ENCODE measurements around the gene PSPC1.
"Not testable (repeated sequence)": the region's sequence is repeated elsewhere in the genome, so short reads cannot be mapped to it uniquely, and the experiment has no call there.

PSPC1 gene

DNA sequence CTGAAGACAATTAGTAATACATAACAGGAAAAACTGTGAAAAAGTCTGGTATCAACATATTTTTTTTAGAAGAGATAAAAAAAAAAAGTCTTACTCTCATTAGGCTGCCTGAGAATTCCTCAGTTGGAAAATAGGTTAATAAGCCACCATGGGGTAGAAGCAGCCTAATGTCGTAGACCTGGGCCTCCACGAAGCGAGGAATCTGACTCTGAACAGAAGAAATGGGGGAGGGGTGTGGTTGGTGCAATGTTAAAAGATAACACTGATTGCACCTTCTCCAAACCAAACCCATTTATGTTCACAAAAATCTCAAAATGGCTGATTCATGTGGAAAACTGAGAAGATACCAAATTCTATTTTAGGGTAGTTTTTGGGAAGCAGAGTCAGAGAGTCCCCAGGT, 86.9 kb downstream of the PSPC1 start:
- no peak overlapping the region for H3K27ac ChIP-seq
- no peak for TF ChIP-seq ZFX (IDR thresholded peaks at IDR 0.05)
- TF ChIP-seq, protein P1, sequence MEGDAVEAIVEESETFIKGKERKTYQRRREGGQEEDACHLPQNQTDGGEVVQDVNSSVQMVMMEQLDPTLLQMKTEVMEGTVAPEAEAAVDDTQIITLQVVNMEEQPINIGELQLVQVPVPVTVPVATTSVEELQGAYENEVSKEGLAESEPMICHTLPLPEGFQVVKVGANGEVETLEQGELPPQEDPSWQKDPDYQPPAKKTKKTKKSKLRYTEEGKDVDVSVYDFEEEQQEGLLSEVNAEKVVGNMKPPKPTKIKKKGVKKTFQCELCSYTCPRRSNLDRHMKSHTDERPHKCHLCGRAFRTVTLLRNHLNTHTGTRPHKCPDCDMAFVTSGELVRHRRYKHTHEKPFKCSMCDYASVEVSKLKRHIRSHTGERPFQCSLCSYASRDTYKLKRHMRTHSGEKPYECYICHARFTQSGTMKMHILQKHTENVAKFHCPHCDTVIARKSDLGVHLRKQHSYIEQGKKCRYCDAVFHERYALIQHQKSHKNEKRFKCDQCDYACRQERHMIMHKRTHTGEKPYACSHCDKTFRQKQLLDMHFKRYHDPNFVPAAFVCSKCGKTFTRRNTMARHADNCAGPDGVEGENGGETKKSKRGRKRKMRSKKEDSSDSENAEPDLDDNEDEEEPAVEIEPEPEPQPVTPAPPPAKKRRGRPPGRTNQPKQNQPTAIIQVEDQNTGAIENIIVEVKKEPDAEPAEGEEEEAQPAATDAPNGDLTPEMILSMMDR (conservative IDR thresholded peaks at IDR 0.05): no peak

DNA sequence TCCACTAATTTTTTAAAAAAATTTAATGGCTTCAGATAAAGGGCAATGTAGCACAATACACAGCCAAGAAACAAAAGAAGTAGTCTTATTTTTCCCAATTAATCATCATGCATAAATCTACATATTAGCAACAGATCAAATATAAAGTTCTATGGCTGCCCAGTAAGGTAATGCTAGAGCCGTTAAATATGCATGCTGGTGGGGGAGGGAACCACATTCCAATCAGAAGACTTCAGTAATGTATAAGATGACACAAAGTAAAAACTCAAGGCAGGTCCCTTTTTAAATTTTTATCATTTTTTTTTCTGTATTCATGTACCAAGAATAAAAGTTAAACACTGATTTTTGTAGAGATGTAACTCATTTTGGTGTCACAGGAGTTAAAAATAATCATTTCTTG, 87.3 kb downstream of the PSPC1 start:
- TF ChIP-seq, protein P1 (conservative IDR thresholded peaks at IDR 0.05): no peak
- no peak for TF ChIP-seq ZFX (IDR thresholded peaks at IDR 0.05)
- H3K27ac ChIP-seq: no peak overlapping the region

DNA sequence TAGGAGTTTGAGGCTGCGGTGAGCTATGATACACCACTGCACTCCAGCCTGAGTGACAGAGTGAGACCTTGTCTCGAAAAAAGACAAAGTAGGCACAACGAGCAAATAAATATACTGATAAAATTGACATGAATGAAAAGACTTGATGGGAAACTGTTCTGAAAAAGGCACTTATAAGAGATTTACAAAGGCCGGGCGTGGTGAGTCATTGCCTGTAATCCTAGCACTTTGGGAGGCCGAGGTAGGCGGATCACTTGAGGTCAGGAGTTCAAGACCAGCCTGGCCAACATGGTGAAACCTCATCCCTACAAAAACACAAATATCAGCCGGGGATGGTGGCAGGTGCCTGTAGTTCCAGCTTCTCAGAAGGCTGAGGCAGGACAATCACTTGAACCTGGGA, 91.3 kb downstream of the PSPC1 start:
- H3K27ac ChIP-seq: not testable (repeated sequence)

DNA sequence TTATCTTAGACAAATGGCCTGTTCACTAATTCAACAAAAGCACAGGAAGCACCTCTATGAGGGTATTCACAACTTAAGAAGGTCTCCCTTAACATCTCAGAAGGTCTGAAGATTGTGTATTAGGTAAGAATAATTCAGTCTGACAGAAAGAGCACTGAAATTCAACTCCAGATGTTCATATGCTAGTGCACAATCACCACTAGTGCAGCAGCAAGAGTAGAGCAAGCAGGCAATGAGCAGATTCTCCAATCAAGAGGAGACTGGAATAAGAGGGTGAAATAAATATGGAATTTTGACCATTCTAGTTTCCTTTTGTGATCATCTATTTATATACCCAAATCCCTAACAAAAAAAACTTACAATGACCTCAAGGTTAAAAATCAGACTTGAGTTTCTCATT, 97.3 kb downstream of the PSPC1 start:
- no peak overlapping the region for H3K27ac ChIP-seq
- TF ChIP-seq, protein P1 (conservative IDR thresholded peaks at IDR 0.05): no peak
- no peak for TF ChIP-seq ZFX (IDR thresholded peaks at IDR 0.05)

DNA sequence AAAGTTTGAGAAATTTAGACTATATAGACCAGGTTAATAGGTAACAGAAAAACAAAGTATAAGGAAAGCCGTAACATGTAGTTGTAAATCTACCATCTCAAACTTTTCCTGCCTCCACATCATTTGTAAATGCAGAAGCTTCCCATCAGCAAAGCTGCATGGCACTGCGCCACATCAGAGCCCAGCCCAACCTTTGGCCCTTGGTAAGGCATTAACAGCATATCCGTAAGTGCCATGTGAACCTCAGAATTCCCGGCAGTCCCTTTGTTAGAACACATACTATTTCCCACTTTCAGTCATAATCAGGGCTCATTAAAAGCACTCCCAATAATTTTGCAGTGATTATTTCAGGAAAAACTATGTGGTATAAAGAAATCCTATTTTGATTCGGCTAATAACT, 97.7 kb downstream of the PSPC1 start:
- TF ChIP-seq ZFX (IDR thresholded peaks at IDR 0.05): no peak
- TF ChIP-seq, protein P1 (conservative IDR thresholded peaks at IDR 0.05): no peak
- H3K27ac ChIP-seq: no peak overlapping the region

DNA sequence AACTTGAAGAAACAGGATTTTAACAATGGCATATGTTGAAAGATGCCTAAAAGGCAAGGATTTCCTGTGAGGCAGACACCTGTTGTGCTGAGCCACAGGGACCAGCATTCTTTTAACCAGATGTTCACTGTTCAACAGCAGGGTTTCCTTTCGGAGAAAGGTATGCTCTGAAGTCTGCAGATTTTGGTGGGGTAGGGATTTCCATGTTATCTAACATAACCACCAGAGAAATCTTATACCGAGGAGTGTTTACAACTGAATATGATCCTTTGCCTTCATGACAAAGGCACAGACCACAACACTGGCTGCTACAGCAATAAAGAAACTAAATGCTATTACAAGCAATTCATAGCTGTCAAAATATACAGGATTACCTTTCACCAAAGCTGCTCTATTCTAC, 101.2 kb downstream of the PSPC1 start:
- no peak overlapping the region for H3K27ac ChIP-seq
- no peak for TF ChIP-seq ZFX (IDR thresholded peaks at IDR 0.05)
- TF ChIP-seq, protein P1 (conservative IDR thresholded peaks at IDR 0.05): no peak

DNA sequence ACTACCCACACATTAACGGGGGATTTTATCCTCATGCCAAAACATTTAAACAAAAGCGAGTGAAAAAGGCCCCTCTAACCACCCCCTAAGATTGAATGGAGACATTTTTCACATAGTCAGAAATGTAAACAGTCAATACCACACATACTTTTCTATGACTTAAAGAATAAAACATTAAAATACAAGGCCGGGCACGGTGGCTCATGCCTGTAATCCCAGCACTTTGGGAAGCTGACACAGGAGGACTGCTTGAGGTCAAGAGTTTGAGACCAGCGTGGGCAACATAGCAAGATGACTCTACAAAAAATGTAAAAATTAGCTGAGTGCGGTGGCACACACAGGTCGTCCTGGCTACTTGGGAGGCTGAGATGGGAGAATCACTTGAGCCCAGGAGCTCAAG, 102.0 kb downstream of the PSPC1 start:
- H3K27ac ChIP-seq: no peak overlapping the region
- TF ChIP-seq, protein P1 (conservative IDR thresholded peaks at IDR 0.05): no peak
- no peak for TF ChIP-seq ZFX (IDR thresholded peaks at IDR 0.05)

DNA sequence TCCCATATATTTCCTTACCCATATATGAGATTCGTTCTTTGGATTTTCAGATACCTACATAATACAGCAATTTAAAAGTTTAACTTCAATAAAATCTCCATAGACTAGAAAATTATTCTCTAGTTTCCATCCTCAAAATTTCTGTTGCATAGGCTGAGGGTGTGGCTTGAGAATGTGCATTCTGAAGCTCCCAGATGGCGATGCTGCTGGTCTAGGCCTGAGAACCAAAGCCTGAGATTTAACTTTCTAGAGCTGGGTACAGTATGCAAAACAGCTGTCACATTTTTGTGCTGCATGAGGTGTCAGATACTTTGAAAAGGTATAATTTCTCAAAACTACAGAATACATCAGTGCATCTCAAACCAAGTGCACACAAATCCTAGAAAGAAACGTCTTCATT, 106.6 kb downstream of the PSPC1 start:
- H3K27ac ChIP-seq: no peak overlapping the region
- TF ChIP-seq, protein P1 (conservative IDR thresholded peaks at IDR 0.05): no peak
- TF ChIP-seq ZFX (IDR thresholded peaks at IDR 0.05): no peak
